IMR-90 (cell line): ENCODE results near the gene F3.

Source experiments
- BHLHE40 ChIP-seq: fragments of 150-350 bp; IDR thresholded peaks from 2 replicates; pipeline ENCODE4 v1.6.1; 2016; ENCODE audit warnings: mild to moderate bottlenecking, low read depth, low read length
- CTCF ChIP-seq: conservative IDR thresholded peaks from 2 replicates; pipeline ENCODE4 v1.5.1; 2012; ENCODE audit warnings: mild to moderate bottlenecking, low read depth, low read length, improper control_type of control experiment

GRCh38 chr1:94538243-94538827 lies 3.2 kb downstream of the F3 start:
- 0 out of 2 replicates have a peak, but pooled peaks have one; percentile 18 for TF ChIP-seq CTCF
- no peak for TF ChIP-seq BHLHE40
